Endothelial cell of umbilical vein (primary cell): ENCODE data around the gene EXOC3L1. TPM values are rescaled to one million over a fixed set of nuclear protein-coding genes. Genes with fewer than 3 reads are reported as not detected.

Experiments
- BruUV-seq: library from RNA; stranded (reverse); fragments of 400-500 nt; replicated peaks from 2 replicates; lab custom pipeline; 2021; lab: Mats Ljungman, UMichigan
- CTCF ChIA-PET: fragments of 300-600, 350-600 bp; sonication (Branson Sonifier 250); formaldehyde crosslinking; loops from one replicate; lab custom pipeline; 2021; ENCODE audit warnings: antibody characterized with exemption, inconsistent platforms; lab: Charles Lee
- POLR2A ChIA-PET: fragments of 300-600, 350-600 bp; sonication (Branson Sonifier 250); formaldehyde crosslinking; loops from one replicate; lab custom pipeline; 2021; ENCODE audit warnings: antibody characterized with exemption, inconsistent platforms; lab: Charles Lee
- DNase-seq: peaks from one replicate; pipeline ENCODE4 v3.0.0-alpha.2; 2011; ENCODE audit warnings: low read depth, low spot score
- FAIRE-seq: peaks from 2 replicates; lab custom pipeline; 2011; peaks lifted over from hg19 to GRCh38; lab: Jason Lieb, UNC
- H2AFZ ChIP-seq: 2 replicates; pipeline ENCODE4 v1.6.0; 2012; ENCODE audit warnings: low read depth, low read length, control low read depth, inconsistent platforms
- H3K27ac ChIP-seq: 2 replicates; pipeline ENCODE4 v1.5.1; 2011; ENCODE audit warnings: low read depth, mild to moderate bottlenecking, control low read depth, low read length, moderate library complexity; ENCODE audit not compliant: insufficient read depth
- H3K27me3 ChIP-seq, 2 experiments: 2 replicates each; pipeline versions ENCODE4 v1.6.0 to v1.6.1; 2011; ENCODE audit warnings: low read length in 2 of 2, mixed read lengths in 1 of 2; ENCODE audit not compliant: control insufficient read depth in 2 of 2, insufficient read depth in 2 of 2
- H3K36me3 ChIP-seq, 2 experiments: 2 replicates in 1 of 2; 3 replicates in 1 of 2; pipeline ENCODE4 v1.5.1; 2011; ENCODE audit warnings: low read length in 2 of 2, mild to moderate bottlenecking in 1 of 2, moderate library complexity in 1 of 2; ENCODE audit not compliant: control insufficient read depth in 2 of 2, insufficient read depth in 2 of 2; ENCODE audit errors: extremely low read depth in 1 of 2
- H3K4me1 ChIP-seq: 3 replicates; pipeline ENCODE4 v1.5.1; 2011; ENCODE audit warnings: mild to moderate bottlenecking, low read length; ENCODE audit not compliant: control insufficient read depth, insufficient read depth; ENCODE audit errors: extremely low read depth
- H3K4me2 ChIP-seq: 2 replicates; pipeline ENCODE4 v1.6.1; 2011; ENCODE audit warnings: low read length, control low read depth, mixed read lengths; ENCODE audit not compliant: insufficient read depth
- H3K4me3 ChIP-seq, 3 experiments: fragments of 200-600 bp in 1 of 3; sonication (generic), shearing (Covaris generic) in 1 of 3; replicated peaks in 1 of 3; 2 replicates each; pipeline ENCODE4 v1.5.1; 2011 to 2016; ENCODE audit warnings: control low read depth in 3 of 3, low read length in 3 of 3, mild to moderate bottlenecking in 2 of 3, inconsistent platforms in 1 of 3, low read depth in 1 of 3, moderate library complexity in 1 of 3; ENCODE audit not compliant: insufficient read depth in 1 of 3
- H3K79me2 ChIP-seq: 2 replicates; pipeline ENCODE4 v1.6.0; 2012; ENCODE audit warnings: low read length, inconsistent platforms; ENCODE audit not compliant: control insufficient read depth, insufficient read depth
- H3K9ac ChIP-seq: replicated peaks from 2 replicates; pipeline ENCODE3; 2011; ENCODE audit warnings: low read length, control low read depth; ENCODE audit not compliant: insufficient read depth; ENCODE audit errors: extremely low read depth
- H3K9me1 ChIP-seq: replicated peaks from 3 replicates; pipeline ENCODE4 v1.6.0; 2011; ENCODE audit warnings: mild to moderate bottlenecking, low read length; ENCODE audit not compliant: control insufficient read depth, insufficient read depth; ENCODE audit errors: extremely low read depth
- H3K9me3 ChIP-seq: replicated peaks from 2 replicates; pipeline ENCODE4 v1.5.1; 2012; ENCODE audit warnings: low read length, inconsistent platforms; ENCODE audit not compliant: control insufficient read depth, insufficient read depth
- H4K20me1 ChIP-seq: replicated peaks from 2 replicates; pipeline ENCODE3; 2011; ENCODE audit warnings: mild to moderate bottlenecking, low read length; ENCODE audit not compliant: control insufficient read depth, insufficient read depth; ENCODE audit errors: extremely low read depth
- EZH2 ChIP-seq: IDR thresholded peaks from 2 replicates; pipeline ENCODE4 v1.6.1; 2012; ENCODE audit warnings: borderline replicate concordance, low read depth, mild to moderate bottlenecking, moderate library complexity, low read length, inconsistent platforms; ENCODE audit not compliant: severe bottlenecking
- FOS ChIP-seq: IDR thresholded peaks from 2 replicates; pipeline ENCODE4 v1.6.1; 2011; ENCODE audit warnings: mild to moderate bottlenecking, low read length, moderate library complexity, borderline replicate concordance; ENCODE audit not compliant: insufficient read depth
- GATA2 ChIP-seq: IDR thresholded peaks from 2 replicates; pipeline ENCODE4 v1.7.0; 2011; ENCODE audit warnings: low read depth, mild to moderate bottlenecking, moderate library complexity, mixed read lengths, low read length; ENCODE audit not compliant: insufficient read length, insufficient read depth
- JUN ChIP-seq: IDR thresholded peaks from 2 replicates; pipeline ENCODE4 v1.6.1; 2011; ENCODE audit warnings: borderline replicate concordance, low read depth; ENCODE audit not compliant: insufficient read length, insufficient read depth
- MYC ChIP-seq: IDR thresholded peaks from one replicate; pipeline ENCODE4 v1.6.1; 2011; ENCODE audit warnings: mild to moderate bottlenecking, low read depth, low read length
- POLR2A ChIP-seq: IDR thresholded peaks from 2 replicates; pipeline ENCODE4 v1.6.1; 2012; ENCODE audit warnings: low read depth, mild to moderate bottlenecking, control low read depth, low read length
- POLR2AphosphoS5 ChIP-seq: IDR thresholded peaks from 2 replicates; pipeline ENCODE4 v1.6.1; 2012; ENCODE audit warnings: low read depth, mild to moderate bottlenecking, control low read depth, low read length, moderate library complexity; ENCODE audit not compliant: insufficient read depth
- dilution Hi-C: fragments of 300-500 bp; cut with MboI; formaldehyde crosslinking; loops from one replicate; pipeline ENCODE4 v1.15.0; 2019; ENCODE audit warnings: low sequenced_read_pairs; ENCODE audit not compliant: extremely low pct_ligation_motif_present
- intact Hi-C: fragments of 100-400 bp; cut with micrococcal nuclease; formaldehyde crosslinking; loops from one replicate; pipeline ENCODE4 v1.10.0; 2022
- polyA plus RNA-seq, 4 experiments: library from polyadenylated mRNA; depleted of rRNA in 3 of 4; stranded (reverse) in 3 of 4; unstranded in 1 of 4; fragments of >200 nt; gene quantifications; 2 replicates each; pipeline versions ENCODE4 v1.2.1 to v1.2.3, GENCODE V29; 2011 to 2012; ENCODE audit warnings: missing spikeins in 1 of 4
- total RNA-seq: library from RNA; stranded (reverse); gene quantifications from 2 replicates; pipeline ENCODE4 v1.2.3, GENCODE V29; 2021
- TF ChIP-seq, protein P1 (sequence below): IDR thresholded peaks from 2 replicates; pipeline ENCODE4 v1.6.1; 2011; ENCODE audit not compliant: insufficient read depth, insufficient read length
- TF ChIP-seq, protein P2 (sequence below), 2 donors: IDR thresholded peaks; 1 replicate in 1 of 2; 2 replicates in 1 of 2; pipeline ENCODE4 v1.5.1; 2011; ENCODE audit warnings: low read length in 2 of 2, mild to moderate bottlenecking in 2 of 2, moderate library complexity in 2 of 2, control low read depth in 1 of 2, inconsistent platforms in 1 of 2, low read depth in 1 of 2; ENCODE audit not compliant: insufficient read depth in 1 of 2; ENCODE audit errors: extremely low read depth in 1 of 2

Gene EXOC3L1
- total and polyA plus RNA-seq, 2 donors (not counting 3 experiments of a cell fraction or from before 2014, with no cell fraction given), result 10.8 to 11.6 TPM

DNA sequence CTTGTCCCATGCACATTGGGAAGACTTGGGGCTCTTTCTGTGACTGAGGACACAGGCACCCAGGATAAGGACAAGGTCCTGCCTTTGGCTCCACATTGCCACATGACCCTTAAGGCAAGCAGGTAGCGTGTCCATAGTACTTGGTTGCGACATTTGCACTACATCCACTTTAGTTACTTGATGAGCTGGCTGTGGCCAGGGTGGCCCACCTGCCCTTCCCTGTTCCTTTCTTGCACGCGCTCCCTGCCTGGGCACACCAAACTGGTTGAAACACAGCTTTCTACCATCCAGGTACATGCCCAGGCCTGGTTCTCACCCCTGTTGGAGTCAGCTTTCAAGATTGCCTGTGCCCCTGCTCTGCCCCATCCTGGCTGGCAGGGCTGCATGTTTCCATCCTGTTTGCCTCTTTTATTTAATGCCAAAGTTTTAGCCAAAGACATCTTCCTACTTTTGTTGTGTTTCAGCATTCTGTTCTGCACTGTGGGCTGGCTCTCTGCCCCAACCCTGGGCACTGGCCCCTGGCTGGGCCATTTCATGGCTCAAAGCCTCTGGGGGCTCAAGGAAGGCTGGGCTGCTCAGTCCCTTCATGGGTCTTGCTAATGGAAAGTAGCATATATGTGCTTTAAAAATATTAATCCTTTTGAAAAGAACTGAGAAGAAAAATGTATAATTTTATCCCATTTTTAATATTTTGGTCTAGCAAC is 42.3 kb downstream of the EXOC3L1 start:
- no peak overlapping the region for H3K4me2 ChIP-seq
- no peaks in the 10 kb centered on the region for H4K20me1 ChIP-seq
- intact Hi-C loops (no loop called here), dilution Hi-C loops (no loop called here)
- H3K79me2 ChIP-seq, result no peaks in the 10 kb centered on the region
- no peak for DNase-seq
- no peaks in the 10 kb centered on the region for H3K9me3 ChIP-seq
- H3K27me3 ChIP-seq, result peaks cover 0 to 5% of the 10 kb centered on the region in 2 experiments
- TF ChIP-seq POLR2A, result no peak
- no peak for TF ChIP-seq GATA2
- TF ChIP-seq, protein P1, sequence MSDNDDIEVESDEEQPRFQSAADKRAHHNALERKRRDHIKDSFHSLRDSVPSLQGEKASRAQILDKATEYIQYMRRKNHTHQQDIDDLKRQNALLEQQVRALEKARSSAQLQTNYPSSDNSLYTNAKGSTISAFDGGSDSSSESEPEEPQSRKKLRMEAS, result no peak
- TF ChIP-seq POLR2AphosphoS5, result no peak
- H3K36me3 ChIP-seq, result peaks cover 2 to 43% of the 10 kb centered on the region in 2 experiments
- peaks cover 3% of the 10 kb centered on the region for H3K4me1 ChIP-seq
- CTCF ChIA-PET, result interaction anchor here (1.5 to 1.8 kb wide), 2 partner anchors 8 to 130 kb away, joined by 5 to 7 read pairs; no protein-coding TSS in a partner anchor
- no peak overlapping the region for H3K27ac ChIP-seq
- FAIRE-seq, result no peak
- H2AFZ ChIP-seq, result no peak overlapping the region
- H3K4me3 ChIP-seq, result no peak overlapping the region
- POLR2A ChIA-PET, result no interaction called here
- no peak overlapping the region for H3K9ac ChIP-seq
- no TSS peak for BruUV-seq
- no peaks in the 10 kb centered on the region for H3K9me1 ChIP-seq

DNA sequence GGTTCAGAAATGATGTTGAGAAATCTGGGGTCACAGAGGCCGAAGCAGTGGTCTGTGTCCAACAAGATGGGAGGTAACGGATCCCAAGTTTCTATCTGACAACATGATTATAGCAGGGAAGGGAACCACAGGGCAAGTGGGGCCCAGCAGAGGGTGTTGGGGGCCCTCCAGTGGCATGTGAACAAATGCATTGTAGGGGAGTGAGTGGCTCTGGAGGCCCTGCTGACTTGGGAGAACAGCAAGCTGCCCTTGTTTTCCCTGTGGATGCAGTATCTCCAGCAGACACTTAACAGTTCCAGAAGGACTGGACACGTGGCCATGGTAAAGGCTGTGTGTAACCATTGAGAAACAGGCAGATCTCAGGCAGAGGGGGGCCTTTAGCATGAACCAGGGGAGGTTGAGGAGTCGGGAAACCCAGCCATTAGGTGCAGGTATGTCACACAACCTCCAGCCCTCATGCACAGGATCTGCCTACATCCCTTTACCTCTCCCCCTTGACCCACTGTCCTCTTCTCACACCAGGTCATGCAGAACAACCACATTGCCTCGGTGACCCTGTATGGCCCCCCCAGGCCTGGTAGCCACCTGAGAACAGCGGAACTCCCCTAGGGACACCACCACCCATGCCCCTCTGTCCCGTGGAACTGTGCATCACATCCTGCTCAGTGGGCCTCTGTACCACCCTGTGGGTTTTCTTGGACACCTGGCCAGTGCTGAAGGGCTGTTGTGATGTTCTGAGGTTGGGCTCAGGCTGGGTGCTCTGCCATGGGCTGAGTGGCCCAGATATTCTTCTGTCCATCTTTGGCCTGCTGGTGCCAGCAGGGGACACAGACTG is 43.2 kb downstream of the EXOC3L1 start:
- POLR2A ChIA-PET, result no interaction called here
- peaks cover 2 to 47% of the 10 kb centered on the region in 2 experiments for H3K36me3 ChIP-seq
- FAIRE-seq, result no peak
- no peak for DNase-seq
- CTCF ChIA-PET, result interaction anchor here (1.5 to 1.8 kb wide), 2 partner anchors 9 to 129 kb away, joined by 5 to 7 read pairs; no protein-coding TSS in a partner anchor
- TF ChIP-seq EZH2 (no peak), JUN (no peak), FOS (no peak), POLR2A (no peak), POLR2AphosphoS5 (no peak), GATA2 (no peak), MYC (no peak)
- TF ChIP-seq, protein P2, sequence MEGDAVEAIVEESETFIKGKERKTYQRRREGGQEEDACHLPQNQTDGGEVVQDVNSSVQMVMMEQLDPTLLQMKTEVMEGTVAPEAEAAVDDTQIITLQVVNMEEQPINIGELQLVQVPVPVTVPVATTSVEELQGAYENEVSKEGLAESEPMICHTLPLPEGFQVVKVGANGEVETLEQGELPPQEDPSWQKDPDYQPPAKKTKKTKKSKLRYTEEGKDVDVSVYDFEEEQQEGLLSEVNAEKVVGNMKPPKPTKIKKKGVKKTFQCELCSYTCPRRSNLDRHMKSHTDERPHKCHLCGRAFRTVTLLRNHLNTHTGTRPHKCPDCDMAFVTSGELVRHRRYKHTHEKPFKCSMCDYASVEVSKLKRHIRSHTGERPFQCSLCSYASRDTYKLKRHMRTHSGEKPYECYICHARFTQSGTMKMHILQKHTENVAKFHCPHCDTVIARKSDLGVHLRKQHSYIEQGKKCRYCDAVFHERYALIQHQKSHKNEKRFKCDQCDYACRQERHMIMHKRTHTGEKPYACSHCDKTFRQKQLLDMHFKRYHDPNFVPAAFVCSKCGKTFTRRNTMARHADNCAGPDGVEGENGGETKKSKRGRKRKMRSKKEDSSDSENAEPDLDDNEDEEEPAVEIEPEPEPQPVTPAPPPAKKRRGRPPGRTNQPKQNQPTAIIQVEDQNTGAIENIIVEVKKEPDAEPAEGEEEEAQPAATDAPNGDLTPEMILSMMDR (IDR thresholded peaks at IDR 0.05; ENCODE audit: extremely low read depth in 1 of 2, insufficient read depth in 1 of 2, low read depth in 1 of 2, low read length in 2 of 2), result no peak
- TF ChIP-seq, protein P1, result no peak
- dilution Hi-C loops (no loop called here), intact Hi-C loops (no loop called here)
- no peak overlapping the region for H2AFZ ChIP-seq
- H3K4me2 ChIP-seq, result no peak overlapping the region
- H3K9ac ChIP-seq, result no peak overlapping the region
- BruUV-seq, result no TSS peak
- no peaks in the 10 kb centered on the region for H3K79me2 ChIP-seq
- H3K9me3 ChIP-seq, result no peaks in the 10 kb centered on the region
- H3K27ac ChIP-seq, result no peak overlapping the region
- H4K20me1 ChIP-seq, result no peaks in the 10 kb centered on the region
- peaks cover 0 to 5% of the 10 kb centered on the region in 2 experiments for H3K27me3 ChIP-seq
- H3K4me1 ChIP-seq, result peaks cover 3% of the 10 kb centered on the region
- no peak overlapping the region for H3K4me3 ChIP-seq
- no peaks in the 10 kb centered on the region for H3K9me1 ChIP-seq
